HG03159 (cell line): ENCODE results near the gene PRKCA.

Source experiments
- ATAC-seq: cut with Tn5 transposase; IDR thresholded peaks from one replicate; pipeline ENCODE4 v1.9.1; 2021; ENCODE audit warnings: mild to moderate bottlenecking, moderate library complexity; ENCODE audit not compliant: unreplicated experiment

Gene PRKCA

GRCh38 chr17:66567234-66568170, 265.1 kb downstream of the PRKCA start:
- peak; percentile 78 for ATAC-seq

- no peak for ATAC-seq
Observed at GRCh38 chr17:66569572-66569971, 267.2 kb downstream of the PRKCA start.

- ATAC-seq, result no peak
Observed at GRCh38 chr17:66570447-66571195, 268.2 kb downstream of the PRKCA start.

- no peak for ATAC-seq
Observed at GRCh38 chr17:66571745-66572144, 269.3 kb downstream of the PRKCA start.

- no peak for ATAC-seq
Observed at GRCh38 chr17:66573078-66573477, 270.7 kb downstream of the PRKCA start.

GRCh38 chr17:66574123-66574522, 271.7 kb downstream of the PRKCA start:
- ATAC-seq, result no peak

- ATAC-seq, result no peak
Observed at GRCh38 chr17:66576473-66576872, 274.1 kb downstream of the PRKCA start.

GRCh38 chr17:66577041-66577440, 274.6 kb downstream of the PRKCA start:
- no peak for ATAC-seq

- no peak for ATAC-seq
Observed at GRCh38 chr17:66578781-66579489, 276.5 kb downstream of the PRKCA start.

GRCh38 chr17:66579556-66579955, 277.1 kb downstream of the PRKCA start:
- no peak for ATAC-seq

- no peak for ATAC-seq
Observed at GRCh38 chr17:66580184-66580955, 278.0 kb downstream of the PRKCA start.

GRCh38 chr17:66580956-66581391, 278.6 kb downstream of the PRKCA start:
- ATAC-seq, result no peak

- no peak for ATAC-seq
Observed at GRCh38 chr17:66582373-66583111, 280.1 kb downstream of the PRKCA start.

GRCh38 chr17:66583112-66583748, 280.8 kb downstream of the PRKCA start:
- ATAC-seq, result no peak

- no peak for ATAC-seq
Observed at GRCh38 chr17:66584927-66585326, 282.5 kb downstream of the PRKCA start.

GRCh38 chr17:66585472-66585871, 283.1 kb downstream of the PRKCA start:
- ATAC-seq, result no peak

- no peak for ATAC-seq
Observed at GRCh38 chr17:66589892-66590291, 287.5 kb downstream of the PRKCA start.

GRCh38 chr17:66593116-66593515, 290.7 kb downstream of the PRKCA start:
- no peak for ATAC-seq

- no peak for ATAC-seq
Observed at GRCh38 chr17:66595893-66596292, 293.5 kb downstream of the PRKCA start.
